H9 (cell line): ENCODE measurements around the gene TCF15. TPM values are rescaled to one million over a fixed set of nuclear protein-coding genes. Genes with fewer than 3 reads are reported as not detected.

Experiments used
- DNase-seq: peaks from one replicate; pipeline ENCODE4 v3.0.0-alpha.2; 2017
- H2AFZ ChIP-seq: one replicate; pipeline ENCODE4 v1.6.1; 2013; ENCODE audit warnings: mild to moderate bottlenecking, low read length, control low read depth, moderate library complexity
- H2AK5ac ChIP-seq: 2 replicates; pipeline ENCODE4 v1.6.1; 2013; ENCODE audit warnings: low read length, control low read depth, mixed read lengths; ENCODE audit not compliant: insufficient read length
- H2BK120ac ChIP-seq: one replicate; pipeline ENCODE4 v1.6.1; 2013; ENCODE audit warnings: low read depth, mild to moderate bottlenecking, low read length, control low read depth, inconsistent platforms; ENCODE audit not compliant: poor library complexity, severe bottlenecking
- H2BK12ac ChIP-seq: 2 replicates; pipeline ENCODE4 v1.6.1; 2013; ENCODE audit warnings: low read length, control low read depth, mixed read lengths, low read depth; ENCODE audit not compliant: insufficient read length
- H2BK15ac ChIP-seq: 2 replicates; pipeline ENCODE4 v1.6.1; 2013; ENCODE audit warnings: low read depth, low read length, control low read depth
- H2BK20ac ChIP-seq: one replicate; pipeline ENCODE4 v1.6.1; 2013; ENCODE audit warnings: low read depth, mild to moderate bottlenecking, low read length, control low read depth, inconsistent platforms; ENCODE audit not compliant: poor library complexity, severe bottlenecking
- H2BK5ac ChIP-seq: 2 replicates; pipeline ENCODE4 v1.6.1; 2013; ENCODE audit warnings: low read length, control low read depth, mixed read lengths; ENCODE audit not compliant: insufficient read length
- H3K14ac ChIP-seq: 2 replicates; pipeline ENCODE4 v1.6.1; 2013; ENCODE audit warnings: low read length, control low read depth; ENCODE audit not compliant: insufficient read depth
- H3K18ac ChIP-seq: 2 replicates; pipeline ENCODE4 v1.6.1; 2013; ENCODE audit warnings: low read depth, mild to moderate bottlenecking, mixed read lengths, low read length, control low read depth; ENCODE audit not compliant: insufficient read length
- H3K23ac ChIP-seq: 2 replicates; pipeline ENCODE4 v1.6.1; 2013; ENCODE audit warnings: low read length, control low read depth, mixed read lengths, low read depth; ENCODE audit not compliant: insufficient read length
- H3K23me2 ChIP-seq: 2 replicates; pipeline ENCODE4 v1.6.1; 2013; ENCODE audit warnings: low read depth, mild to moderate bottlenecking, mixed read lengths, low read length, control low read depth; ENCODE audit not compliant: insufficient read length, poor library complexity, severe bottlenecking
- H3K27ac ChIP-seq: 2 replicates; pipeline ENCODE4 v1.5.1; 2013; ENCODE audit warnings: low read length, control low read depth, mixed read lengths, low read depth; ENCODE audit not compliant: insufficient read length
- H3K27me3 ChIP-seq: 2 replicates; pipeline ENCODE4 v1.6.1; 2013; ENCODE audit warnings: low read length, control low read depth, inconsistent platforms; ENCODE audit not compliant: insufficient read depth
- H3K4ac ChIP-seq: 2 replicates; pipeline ENCODE4 v1.6.1; 2013; ENCODE audit warnings: low read depth, mild to moderate bottlenecking, control low read depth, inconsistent platforms, low read length, moderate library complexity
- H3K4me1 ChIP-seq: 2 replicates; pipeline ENCODE4 v1.6.1; 2013; ENCODE audit warnings: low read length, control low read depth, inconsistent platforms; ENCODE audit not compliant: insufficient read depth
- H3K4me2 ChIP-seq: 2 replicates; pipeline ENCODE4 v1.6.1; 2013; ENCODE audit warnings: low read length, control low read depth, mixed read lengths; ENCODE audit not compliant: insufficient read length, insufficient read depth
- H3K56ac ChIP-seq: 2 replicates; pipeline ENCODE4 v1.6.1; 2013; ENCODE audit warnings: low read depth, mild to moderate bottlenecking, mixed read lengths, low read length, control low read depth; ENCODE audit not compliant: insufficient read length
- H3K79me1 ChIP-seq: 2 replicates; pipeline ENCODE4 v1.6.1; 2013; ENCODE audit warnings: low read depth, mild to moderate bottlenecking, moderate library complexity, low read length, control low read depth, inconsistent platforms; ENCODE audit not compliant: insufficient read depth, poor library complexity, severe bottlenecking
- H3K79me2 ChIP-seq: 2 replicates; pipeline ENCODE4 v1.6.1; 2013; ENCODE audit warnings: low read length, control low read depth, inconsistent platforms; ENCODE audit not compliant: insufficient read depth
- H3K9ac ChIP-seq: 2 replicates; pipeline ENCODE4 v1.6.1; 2013; ENCODE audit warnings: low read length, control low read depth, mixed read lengths; ENCODE audit not compliant: insufficient read length; ENCODE audit errors: extremely low read depth
- H3K9me3 ChIP-seq: one replicate; pipeline ENCODE4 v1.6.1; 2013; ENCODE audit warnings: low read depth, low read length, inconsistent platforms; ENCODE audit not compliant: control insufficient read depth
- H3T11ph ChIP-seq: one replicate; pipeline ENCODE4 v1.6.1; 2013; ENCODE audit warnings: mild to moderate bottlenecking, low read length, control low read depth, inconsistent platforms
- H4K20me1 ChIP-seq: one replicate; pipeline ENCODE4 v1.6.1; 2013; ENCODE audit not compliant: control insufficient read depth, insufficient read length, insufficient read depth
- H4K5ac ChIP-seq: 2 replicates; pipeline ENCODE4 v1.6.1; 2013; ENCODE audit warnings: low read depth, mild to moderate bottlenecking, mixed read lengths, low read length, control low read depth; ENCODE audit not compliant: insufficient read length
- H4K8ac ChIP-seq: replicated peaks from 2 replicates; pipeline ENCODE4 v1.6.1; 2013; ENCODE audit warnings: low read length, control low read depth, mixed read lengths, low read depth; ENCODE audit not compliant: insufficient read length
- H4K91ac ChIP-seq: 2 replicates; pipeline ENCODE4 v1.6.1; 2013; ENCODE audit warnings: low read depth, mild to moderate bottlenecking, moderate library complexity, mixed read lengths, low read length, control low read depth; ENCODE audit not compliant: insufficient read length
- H3K27ac Mint-ChIP-seq, 3 experiments: 2 replicates in 2 of 3; 3 replicates in 1 of 3; pipeline ENCODE4 v1.8.0; 2020 to 2021; ENCODE audit warnings: mixed read lengths in 3 of 3, mild to moderate bottlenecking in 1 of 3, moderate library complexity in 1 of 3
- H3K27me3 Mint-ChIP-seq: 2 replicates; pipeline ENCODE4 v1.8.0; 2021; ENCODE audit warnings: low read depth, mild to moderate bottlenecking, moderate library complexity, mixed read lengths
- H3K36me3 Mint-ChIP-seq, 3 experiments: 2 replicates in 2 of 3; 3 replicates in 1 of 3; pipeline ENCODE4 v1.8.0; 2020 to 2021; ENCODE audit warnings: low read depth in 3 of 3, mixed read lengths in 3 of 3; ENCODE audit not compliant: insufficient read depth in 1 of 3
- H3K4me1 Mint-ChIP-seq, 2 experiments: 2 replicates each; pipeline ENCODE4 v1.8.0; 2020; ENCODE audit warnings: mixed read lengths in 2 of 2
- H3K4me3 Mint-ChIP-seq, 2 experiments: 2 replicates in 1 of 2; 3 replicates in 1 of 2; pipeline ENCODE4 v1.8.0; 2020 to 2021; ENCODE audit warnings: mild to moderate bottlenecking in 2 of 2, mixed read lengths in 2 of 2, moderate library complexity in 1 of 2
- H3K9me3 Mint-ChIP-seq, 2 experiments: 2 replicates in 1 of 2; 3 replicates in 1 of 2; pipeline ENCODE4 v1.8.0; 2020; ENCODE audit warnings: mild to moderate bottlenecking in 2 of 2, mixed read lengths in 2 of 2, moderate library complexity in 1 of 2
- CTCF ChIP-seq: fragments of 200-600 bp; sonication (generic); conservative IDR thresholded peaks from 3 replicates; pipeline ENCODE4 v1.8.0; 2021; ENCODE audit warnings: antibody characterized with exemption, mild to moderate bottlenecking
- WGBS: extraction: QIAGEN DNeasy Blood & Tissue Kit; methylation state at CpG from one replicate; pipeline ENCODE4 v1.1.7; 2013; ENCODE audit warnings: missing lambda C conversion rate, low lambda C conversion rate, mixed read lengths; ENCODE audit not compliant: insufficient read length; ENCODE audit errors: extremely low coverage; 5-methylcytosine and 5-hydroxymethylcytosine counted together
- total RNA-seq: library from RNA; stranded (reverse); gene quantifications from 2 replicates; pipeline ENCODE4 v1.2.1, GENCODE V29; 2021

Gene TCF15
- total RNA-seq, 1 experiment from 2014 or later = 2.0 TPM

DNA sequence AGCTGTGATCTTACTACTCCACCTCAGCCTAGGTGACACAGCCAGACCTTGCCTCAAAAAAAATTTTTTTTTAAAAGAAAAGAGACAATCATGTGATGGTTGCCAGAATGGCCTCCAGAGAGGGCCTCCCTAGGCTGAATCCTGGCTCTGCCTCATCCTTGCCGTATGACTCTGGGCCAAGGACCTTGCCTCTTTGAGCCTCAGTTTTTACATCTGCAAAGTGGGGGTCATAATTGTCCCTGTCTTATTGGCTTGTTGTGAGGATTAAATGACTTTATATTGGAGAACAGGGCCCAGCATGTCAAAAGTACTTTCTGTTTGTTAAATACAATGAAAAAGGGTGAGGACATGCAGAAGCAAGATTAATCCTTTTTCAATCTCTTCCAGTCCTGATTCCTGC is 28.5 kb upstream of the TCF15 start:
- H2BK5ac ChIP-seq = no peak overlapping the region

More for the DNA sequence above, 28.5 kb upstream of the TCF15 start:
- no peak overlapping the region for H3K27ac ChIP-seq
- no peaks in the 10 kb centered on the region for H3K79me1 ChIP-seq
- no peaks in the 10 kb centered on the region for H3K4me1 ChIP-seq
- H4K8ac ChIP-seq = no peak overlapping the region
- no CpG with 5 or more reads among the region's 1 CpG for WGBS
- Mint-ChIP-seq H3K27ac (no peak overlapping the region), H3K4me1 (peaks cover 4 to 23% of the 10 kb centered on the region in 2 experiments), H3K36me3 (no peaks in the 10 kb centered on the region), H3K4me3 (no peak overlapping the region), H3K27me3 (peaks cover 10% of the 10 kb centered on the region), H3K9me3 (peaks cover 0 to 4% of the 10 kb centered on the region in 2 experiments; a peak in 3 of 5 replicates)
- no peaks in the 10 kb centered on the region for H3K23me2 ChIP-seq
- no peak overlapping the region for H2BK120ac ChIP-seq
- H4K5ac ChIP-seq = no peak overlapping the region
- H3K4ac ChIP-seq = no peak overlapping the region
- H3K27me3 ChIP-seq = no peaks in the 10 kb centered on the region
- no peak overlapping the region for H3K14ac ChIP-seq
- H2BK15ac ChIP-seq = no peak overlapping the region
- no peak overlapping the region for H3K56ac ChIP-seq
- H2BK12ac ChIP-seq = no peak overlapping the region
- H2AFZ ChIP-seq = no peak overlapping the region
- TF ChIP-seq CTCF = no peak
- DNase-seq = no peak
- no peak overlapping the region for H2AK5ac ChIP-seq
- H3K9me3 ChIP-seq = no peaks in the 10 kb centered on the region
- H3K79me2 ChIP-seq = no peaks in the 10 kb centered on the region
- no peak overlapping the region for H2BK20ac ChIP-seq
- H3K9ac ChIP-seq = no peak overlapping the region
- no peak overlapping the region for H3K4me2 ChIP-seq
- H3T11ph ChIP-seq = no peak overlapping the region
- H4K91ac ChIP-seq = no peak overlapping the region
- H4K20me1 ChIP-seq = no peaks in the 10 kb centered on the region
- H3K18ac ChIP-seq = no peak overlapping the region
- no peak overlapping the region for H3K23ac ChIP-seq
